LNCaP clone FGC (cell line): Measurements from ENCODE around the gene TMCO2.

Source experiments
- DNase-seq: peaks from one replicate; pipeline ENCODE4 v3.0.0-alpha.2; 2011; ENCODE audit warnings: low read depth
- H3K4me3 ChIP-seq: 2 replicates; pipeline ENCODE4 v1.5.1; 2011; ENCODE audit warnings: mild to moderate bottlenecking, low read depth, low read length, control low read depth
- TF ChIP-seq, protein P1 (sequence below): IDR thresholded peaks from 2 replicates; pipeline ENCODE4 v1.5.1; 2012; ENCODE audit warnings: mild to moderate bottlenecking; ENCODE audit not compliant: control insufficient read depth, insufficient read depth; ENCODE audit errors: extremely low read depth

Gene TMCO2

DNA sequence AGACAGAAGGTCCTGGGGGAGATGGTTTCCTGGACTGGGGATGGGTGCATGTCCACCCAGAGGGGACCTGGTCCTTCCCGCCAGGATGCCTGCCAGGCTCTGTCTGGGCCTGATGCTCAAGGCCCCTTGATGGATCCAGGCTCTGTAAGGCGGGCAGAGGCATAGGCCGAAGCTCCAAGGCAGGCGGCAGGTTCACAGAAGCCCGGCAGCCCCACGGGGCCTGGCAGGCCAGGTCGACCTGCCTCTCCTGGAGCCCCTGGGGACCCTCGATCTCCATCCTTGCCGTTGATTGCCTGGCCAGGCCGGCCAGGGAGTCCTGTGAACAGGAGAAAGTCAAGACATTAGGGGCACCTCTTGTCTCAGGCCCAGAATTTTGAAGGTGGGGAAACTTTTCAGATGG, 53.3 kb downstream of the TMCO2 start:
- TF ChIP-seq, protein P1, sequence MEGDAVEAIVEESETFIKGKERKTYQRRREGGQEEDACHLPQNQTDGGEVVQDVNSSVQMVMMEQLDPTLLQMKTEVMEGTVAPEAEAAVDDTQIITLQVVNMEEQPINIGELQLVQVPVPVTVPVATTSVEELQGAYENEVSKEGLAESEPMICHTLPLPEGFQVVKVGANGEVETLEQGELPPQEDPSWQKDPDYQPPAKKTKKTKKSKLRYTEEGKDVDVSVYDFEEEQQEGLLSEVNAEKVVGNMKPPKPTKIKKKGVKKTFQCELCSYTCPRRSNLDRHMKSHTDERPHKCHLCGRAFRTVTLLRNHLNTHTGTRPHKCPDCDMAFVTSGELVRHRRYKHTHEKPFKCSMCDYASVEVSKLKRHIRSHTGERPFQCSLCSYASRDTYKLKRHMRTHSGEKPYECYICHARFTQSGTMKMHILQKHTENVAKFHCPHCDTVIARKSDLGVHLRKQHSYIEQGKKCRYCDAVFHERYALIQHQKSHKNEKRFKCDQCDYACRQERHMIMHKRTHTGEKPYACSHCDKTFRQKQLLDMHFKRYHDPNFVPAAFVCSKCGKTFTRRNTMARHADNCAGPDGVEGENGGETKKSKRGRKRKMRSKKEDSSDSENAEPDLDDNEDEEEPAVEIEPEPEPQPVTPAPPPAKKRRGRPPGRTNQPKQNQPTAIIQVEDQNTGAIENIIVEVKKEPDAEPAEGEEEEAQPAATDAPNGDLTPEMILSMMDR = no peak
- H3K4me3 ChIP-seq = no peak overlapping the region
- no peak for DNase-seq
